Osteocyte (in vitro differentiated cells): ENCODE results near the gene SYT2. TPM values are rescaled to one million over a fixed set of nuclear protein-coding genes. Genes with fewer than 3 reads are reported as not detected.
A peak's percentile ranks its signal among the peaks of the same experiment; 100 is the strongest.

Source experiments
- DNase-seq: peaks from one replicate; pipeline ENCODE4 v3.0.0; 2021; ENCODE audit warnings: mixed read lengths; ENCODE audit not compliant: unreplicated experiment; ENCODE audit errors: extremely low spot score
- H3K27ac Mint-ChIP-seq: one replicate; pipeline ENCODE4 v1.8.0; 2021; ENCODE audit warnings: mild to moderate bottlenecking, mixed read lengths; ENCODE audit not compliant: unreplicated experiment
- H3K27me3 Mint-ChIP-seq: one replicate; pipeline ENCODE4 v1.8.0; 2021; ENCODE audit warnings: mixed read lengths; ENCODE audit not compliant: unreplicated experiment
- H3K36me3 Mint-ChIP-seq: one replicate; pipeline ENCODE4 v1.8.0; 2021; ENCODE audit warnings: mixed read lengths; ENCODE audit not compliant: unreplicated experiment
- H3K4me1 Mint-ChIP-seq: one replicate; pipeline ENCODE4 v1.8.0; 2021; ENCODE audit warnings: mixed read lengths; ENCODE audit not compliant: unreplicated experiment
- H3K4me3 Mint-ChIP-seq: one replicate; pipeline ENCODE4 v1.8.0; 2021; ENCODE audit warnings: mild to moderate bottlenecking, moderate library complexity, mixed read lengths; ENCODE audit not compliant: unreplicated experiment
- H3K9me3 Mint-ChIP-seq: one replicate; pipeline ENCODE4 v1.8.0; 2021; ENCODE audit warnings: mixed read lengths; ENCODE audit not compliant: unreplicated experiment
- total RNA-seq: library from RNA; stranded (reverse); gene quantifications from 2 replicates; pipeline ENCODE4 v1.2.1, GENCODE V29; 2021
- TF ChIP-seq, protein P1 (sequence below): fragments of 200-600 bp; sonication (generic); IDR thresholded peaks from 2 replicates; pipeline ENCODE4 v1.5.0; 2021; ENCODE audit warnings: antibody characterized with exemption, mild to moderate bottlenecking, moderate library complexity

Gene SYT2
- total RNA-seq, 1 donor from 2014 or later, result not detected

DNA sequence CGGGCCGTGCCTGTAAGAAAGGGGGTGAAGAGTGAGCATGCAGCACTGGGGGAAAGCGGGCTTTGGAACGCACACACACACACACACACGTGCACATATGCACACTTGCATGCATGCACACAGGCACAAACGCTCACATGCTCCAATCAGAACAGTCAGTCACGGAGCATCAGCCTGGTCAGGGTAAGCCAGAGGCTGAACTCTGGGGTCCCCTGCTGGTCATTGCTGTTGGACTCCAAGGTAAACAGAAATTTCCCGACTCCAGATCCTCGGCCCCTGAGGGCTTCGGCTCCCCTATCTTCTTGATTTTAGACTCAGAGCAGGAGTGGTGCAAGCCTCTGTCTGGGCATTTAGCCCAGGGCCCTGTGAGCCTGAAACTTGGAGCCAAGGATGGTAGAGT, 54.2 kb downstream of the SYT2 start:
- Mint-ChIP-seq H3K27ac (no peak overlapping the region), H3K4me3 (no peak overlapping the region), H3K36me3 (no peaks in the 10 kb centered on the region), H3K9me3 (no peaks in the 10 kb centered on the region), H3K4me1 (no peaks in the 10 kb centered on the region), H3K27me3 (peaks cover 73% of the 10 kb centered on the region)
- no peak for DNase-seq
- TF ChIP-seq, protein P1, sequence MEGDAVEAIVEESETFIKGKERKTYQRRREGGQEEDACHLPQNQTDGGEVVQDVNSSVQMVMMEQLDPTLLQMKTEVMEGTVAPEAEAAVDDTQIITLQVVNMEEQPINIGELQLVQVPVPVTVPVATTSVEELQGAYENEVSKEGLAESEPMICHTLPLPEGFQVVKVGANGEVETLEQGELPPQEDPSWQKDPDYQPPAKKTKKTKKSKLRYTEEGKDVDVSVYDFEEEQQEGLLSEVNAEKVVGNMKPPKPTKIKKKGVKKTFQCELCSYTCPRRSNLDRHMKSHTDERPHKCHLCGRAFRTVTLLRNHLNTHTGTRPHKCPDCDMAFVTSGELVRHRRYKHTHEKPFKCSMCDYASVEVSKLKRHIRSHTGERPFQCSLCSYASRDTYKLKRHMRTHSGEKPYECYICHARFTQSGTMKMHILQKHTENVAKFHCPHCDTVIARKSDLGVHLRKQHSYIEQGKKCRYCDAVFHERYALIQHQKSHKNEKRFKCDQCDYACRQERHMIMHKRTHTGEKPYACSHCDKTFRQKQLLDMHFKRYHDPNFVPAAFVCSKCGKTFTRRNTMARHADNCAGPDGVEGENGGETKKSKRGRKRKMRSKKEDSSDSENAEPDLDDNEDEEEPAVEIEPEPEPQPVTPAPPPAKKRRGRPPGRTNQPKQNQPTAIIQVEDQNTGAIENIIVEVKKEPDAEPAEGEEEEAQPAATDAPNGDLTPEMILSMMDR, result peak; percentile 27

DNA sequence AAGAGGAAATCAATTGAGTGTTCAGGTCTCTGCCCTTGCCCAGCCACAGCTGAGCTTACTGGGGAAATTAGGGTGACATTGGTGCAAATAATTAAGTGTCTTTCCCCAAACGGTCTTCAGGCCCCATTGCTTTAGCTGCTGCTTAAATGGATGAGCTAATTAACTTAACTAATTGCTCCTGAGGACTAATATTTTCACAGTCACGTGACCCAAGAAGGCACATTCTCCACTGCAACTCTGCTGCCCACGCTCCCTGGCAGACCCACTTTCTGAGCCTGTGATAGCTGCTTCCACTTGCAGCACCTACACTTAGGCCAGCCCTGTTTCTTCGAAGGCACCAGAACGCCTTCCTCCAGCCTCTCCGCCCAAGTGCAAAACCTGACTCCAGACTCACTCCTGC, 56.2 kb downstream of the SYT2 start:
- no peak overlapping the region for H3K27ac Mint-ChIP-seq
- peaks cover 74% of the 10 kb centered on the region for H3K27me3 Mint-ChIP-seq
- DNase-seq, result no peak
- H3K4me1 Mint-ChIP-seq, result no peaks in the 10 kb centered on the region
- TF ChIP-seq, protein P1, result no peak
- no peaks in the 10 kb centered on the region for H3K36me3 Mint-ChIP-seq
- H3K9me3 Mint-ChIP-seq, result no peaks in the 10 kb centered on the region
- no peak overlapping the region for H3K4me3 Mint-ChIP-seq

DNA sequence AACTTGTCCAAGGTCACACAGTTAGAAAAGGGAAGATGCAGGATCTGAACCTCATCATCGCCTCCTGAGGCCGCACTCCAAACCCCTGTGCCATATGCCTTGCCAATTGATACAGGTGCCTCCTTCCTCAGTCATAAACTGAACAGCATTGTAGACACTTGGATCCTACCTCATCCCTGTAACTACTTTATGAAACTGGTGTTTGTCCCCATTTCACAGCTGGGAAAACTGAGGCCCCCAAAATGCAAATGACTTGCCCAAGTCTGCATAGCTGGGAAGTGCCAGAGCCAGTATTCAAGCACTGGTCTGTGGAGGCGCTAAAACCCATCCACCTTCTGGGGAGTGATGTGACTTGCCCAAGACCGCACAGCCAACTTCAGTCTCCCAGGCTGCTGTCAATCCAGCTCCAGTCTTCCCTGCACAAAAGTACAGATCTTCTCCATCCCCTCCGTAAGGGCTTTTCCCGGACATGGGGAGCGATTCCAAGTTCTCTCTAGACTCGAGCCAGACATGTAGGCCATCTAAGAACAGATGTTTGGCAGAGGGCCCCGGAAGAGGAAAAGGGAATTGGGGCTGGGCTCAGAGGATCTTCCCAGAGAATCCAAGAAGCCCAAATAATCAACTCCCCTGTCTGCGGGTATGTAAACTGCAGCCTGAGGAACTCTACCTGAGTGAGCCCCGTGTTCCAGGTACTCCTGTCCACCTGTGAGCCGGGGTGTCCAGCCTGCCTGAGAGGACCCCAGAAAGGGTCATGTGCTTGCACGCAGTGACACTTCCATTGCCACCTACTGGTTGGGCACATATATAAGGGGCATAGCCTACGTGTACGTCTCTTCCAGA, 60.5 kb downstream of the SYT2 start:
- Mint-ChIP-seq H3K27ac (no peak overlapping the region), H3K9me3 (no peaks in the 10 kb centered on the region)
- TF ChIP-seq, protein P1, result no peak

DNA sequence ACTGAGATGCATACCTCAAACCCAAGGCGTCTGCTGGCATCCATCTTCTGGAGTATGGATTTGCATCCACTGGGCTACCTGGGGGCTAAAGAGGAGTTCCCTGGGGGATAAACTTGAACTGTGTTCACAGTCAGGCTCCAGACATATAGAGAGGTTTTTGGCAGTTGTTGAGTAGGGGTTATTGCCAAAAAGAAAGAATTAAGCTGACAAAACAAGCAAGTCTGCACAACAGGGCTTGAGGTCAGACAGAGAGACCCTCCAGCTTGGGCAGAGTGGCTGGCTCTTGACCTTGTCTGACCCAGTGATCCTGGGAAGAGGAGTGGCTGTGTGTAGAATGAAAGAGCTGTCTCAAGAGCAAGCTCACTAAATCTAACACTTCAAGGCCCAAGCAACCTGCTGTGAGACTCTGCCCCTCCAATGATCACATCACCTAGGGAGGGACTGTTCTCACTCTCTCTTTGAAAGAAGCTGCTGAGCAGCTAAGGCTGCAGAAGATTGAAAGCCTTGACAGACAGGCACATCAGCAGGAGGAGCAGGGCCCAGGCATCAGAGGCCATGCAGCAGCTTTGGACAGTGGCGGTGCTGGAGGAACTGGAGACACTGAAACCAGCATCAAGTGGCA, 61.5 kb downstream of the SYT2 start:
- peaks cover 83% of the 10 kb centered on the region for H3K27me3 Mint-ChIP-seq
- TF ChIP-seq, protein P1, result no peak
- no peaks in the 10 kb centered on the region for H3K9me3 Mint-ChIP-seq
- H3K4me1 Mint-ChIP-seq, result peaks cover 10% of the 10 kb centered on the region
- H3K4me3 Mint-ChIP-seq, result no peak overlapping the region
- no peak overlapping the region for H3K27ac Mint-ChIP-seq
- no peaks in the 10 kb centered on the region for H3K36me3 Mint-ChIP-seq
- no peak for DNase-seq

More for the DNA sequence above, 60.5 kb downstream of the SYT2 start:
- peaks cover 79% of the 10 kb centered on the region for H3K27me3 Mint-ChIP-seq
- H3K4me3 Mint-ChIP-seq, result no peak overlapping the region
- no peak for DNase-seq
- no peaks in the 10 kb centered on the region for H3K4me1 Mint-ChIP-seq
- H3K36me3 Mint-ChIP-seq, result no peaks in the 10 kb centered on the region

DNA sequence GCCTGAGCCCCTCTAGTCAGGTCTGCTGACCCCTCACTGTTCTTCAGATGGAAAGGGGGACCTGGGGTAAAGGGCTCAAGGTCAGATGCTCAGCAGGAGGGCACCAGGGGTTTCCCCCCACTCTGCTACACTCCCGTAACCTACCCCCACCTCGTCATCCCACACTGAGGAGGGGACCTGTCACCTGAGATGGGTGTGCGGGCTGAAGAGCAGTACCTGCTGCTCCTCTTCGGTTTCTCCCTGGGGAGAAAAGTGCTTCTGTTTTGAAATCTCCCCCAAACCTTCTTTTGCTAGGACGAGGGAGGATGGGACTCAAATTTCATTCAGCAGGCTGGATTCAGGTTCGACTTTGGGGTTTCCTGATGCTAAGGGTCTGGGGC, 65.2 kb downstream of the SYT2 start:
- Mint-ChIP-seq H3K9me3 (no peaks in the 10 kb centered on the region), H3K4me1 (peaks cover 21% of the 10 kb centered on the region), H3K27ac (no peak overlapping the region), H3K36me3 (no peaks in the 10 kb centered on the region), H3K27me3 (peaks cover 84% of the 10 kb centered on the region), H3K4me3 (no peak overlapping the region)
- TF ChIP-seq, protein P1, result no peak
- no peak for DNase-seq
